HG03066 (cell line): ENCODE data around the gene RP2.

Experiments used
- ATAC-seq: cut with Tn5 transposase; IDR thresholded peaks from one replicate; pipeline ENCODE4 v1.9.1; 2021; ENCODE audit warnings: low read depth; ENCODE audit not compliant: unreplicated experiment

Gene RP2

DNA sequence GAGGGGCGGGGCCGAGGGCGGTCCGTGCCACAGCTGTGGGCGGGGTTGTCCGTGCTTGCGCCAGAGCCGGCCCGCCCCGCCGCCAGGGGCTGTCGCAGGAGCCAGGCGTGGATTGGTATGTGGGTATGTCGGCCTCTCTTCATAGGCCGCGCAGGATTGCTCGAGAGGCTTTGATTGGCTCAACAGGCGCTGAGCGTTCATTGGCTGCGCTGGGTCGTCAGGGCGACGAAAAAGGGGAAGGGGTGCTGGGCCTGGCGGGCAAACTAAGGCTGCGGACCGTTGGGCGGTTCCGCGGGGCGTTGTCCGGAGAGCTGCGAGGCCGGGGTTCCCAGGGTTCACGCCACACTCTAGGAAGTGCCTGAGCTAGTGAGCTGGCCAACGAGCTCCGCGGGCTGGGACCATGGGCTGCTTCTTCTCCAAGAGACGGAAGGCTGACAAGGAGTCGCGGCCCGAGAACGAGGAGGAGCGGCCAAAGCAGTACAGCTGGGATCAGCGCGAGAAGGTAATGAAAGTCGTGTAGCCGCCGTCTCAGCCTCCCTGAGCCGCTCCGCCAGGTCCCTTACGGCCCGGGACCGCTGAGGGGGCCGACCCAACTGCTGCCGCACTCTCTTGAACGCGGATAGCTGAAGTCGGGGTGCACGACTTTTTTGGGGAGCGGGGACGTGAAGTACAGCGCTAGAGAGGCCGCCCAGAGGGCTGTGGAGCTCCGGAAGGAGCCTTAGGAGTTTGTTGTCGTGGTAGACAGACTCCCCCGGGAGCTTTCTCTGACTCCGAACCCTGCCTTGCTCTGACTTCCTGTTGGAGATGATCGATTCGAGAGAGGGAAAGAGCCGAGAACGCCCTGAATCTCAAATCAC lies at the start of gene RP2:
Gene RP2 (plus strand): TSS at position 343 of the 857 bp plus-strand sequence. CDS start 58 bp downstream, at position 401.
- ATAC-seq, result peak; percentile 95

DNA sequence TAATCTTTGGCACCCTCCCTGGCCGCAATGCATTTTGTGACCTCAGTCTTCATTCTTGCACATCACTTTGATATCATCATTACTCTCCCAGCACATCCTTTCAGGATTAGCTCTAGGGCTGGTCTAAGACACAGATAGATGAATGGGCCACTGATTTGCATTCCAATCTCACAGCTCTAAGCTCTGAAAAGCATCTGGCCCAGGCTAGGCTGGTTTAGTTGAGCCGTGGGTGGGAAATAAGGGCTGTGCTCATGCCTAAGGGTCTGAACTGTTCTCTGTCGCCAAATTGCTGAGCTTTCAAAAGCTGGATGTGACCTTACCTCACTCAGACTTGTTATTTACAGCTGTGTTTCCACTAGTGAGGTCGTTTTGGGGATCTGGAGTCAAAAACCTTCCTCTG lies 47.9 kb upstream of the RP2 start:
- ATAC-seq, result no peak

DNA sequence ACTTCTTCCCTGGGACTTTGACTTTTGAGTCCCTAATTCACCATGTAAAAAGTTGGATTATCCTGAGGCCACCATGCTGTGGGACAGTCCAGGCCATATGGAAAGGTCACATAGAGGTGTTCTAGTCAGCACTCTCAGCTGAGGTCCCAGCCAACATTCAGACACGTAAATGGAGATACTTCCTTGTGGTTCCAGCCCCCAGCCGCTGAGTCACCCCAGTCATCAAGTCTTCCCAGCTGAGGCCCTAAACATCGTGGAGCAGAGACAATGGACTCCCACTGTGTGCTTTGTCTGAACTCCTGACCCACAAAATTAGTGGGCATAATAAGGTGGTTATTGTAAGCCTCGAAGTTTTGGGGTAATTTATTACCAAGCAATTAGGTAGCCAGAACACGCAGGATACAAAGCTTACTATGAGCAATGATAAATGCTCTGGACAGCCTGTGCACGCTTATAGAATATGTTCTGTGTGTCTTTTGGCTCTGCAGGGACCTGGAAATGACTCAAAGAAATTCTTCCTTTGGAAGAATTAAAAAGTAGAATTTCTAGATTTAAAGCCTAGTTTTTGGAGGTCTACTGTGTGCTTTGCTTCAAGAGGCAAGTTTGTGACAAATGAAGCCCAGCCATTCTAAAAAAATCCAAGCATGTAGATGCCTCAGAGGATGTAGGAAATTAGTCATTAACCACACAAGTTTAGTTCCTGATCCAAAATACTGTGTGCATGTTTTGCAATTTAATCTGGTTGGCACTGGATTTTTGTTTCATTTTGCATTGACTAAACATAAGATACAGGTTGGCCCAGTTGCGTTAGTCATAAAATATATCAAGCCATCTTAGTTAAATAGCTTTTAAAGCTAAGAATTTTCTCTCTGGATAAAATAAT lies 44.7 kb upstream of the RP2 start:
- no peak for ATAC-seq

DNA sequence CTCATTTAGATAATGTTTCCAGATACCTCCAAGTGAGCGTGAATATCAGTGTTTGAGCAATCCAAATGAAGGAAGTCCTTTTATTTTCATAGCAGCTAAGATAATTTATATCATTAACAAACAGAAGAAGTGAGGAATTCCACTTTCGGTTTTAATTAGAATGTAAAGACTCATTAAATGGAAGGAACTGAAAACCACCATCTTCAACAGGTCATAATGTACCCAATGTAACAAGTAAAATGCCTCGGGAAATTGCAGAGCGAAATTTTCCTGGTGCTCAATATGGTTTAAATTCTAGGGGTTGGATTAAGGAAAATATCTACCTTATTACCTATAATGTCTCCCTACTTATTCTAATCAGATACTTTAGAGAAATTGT lies 44.0 kb upstream of the RP2 start:
- no peak for ATAC-seq

DNA sequence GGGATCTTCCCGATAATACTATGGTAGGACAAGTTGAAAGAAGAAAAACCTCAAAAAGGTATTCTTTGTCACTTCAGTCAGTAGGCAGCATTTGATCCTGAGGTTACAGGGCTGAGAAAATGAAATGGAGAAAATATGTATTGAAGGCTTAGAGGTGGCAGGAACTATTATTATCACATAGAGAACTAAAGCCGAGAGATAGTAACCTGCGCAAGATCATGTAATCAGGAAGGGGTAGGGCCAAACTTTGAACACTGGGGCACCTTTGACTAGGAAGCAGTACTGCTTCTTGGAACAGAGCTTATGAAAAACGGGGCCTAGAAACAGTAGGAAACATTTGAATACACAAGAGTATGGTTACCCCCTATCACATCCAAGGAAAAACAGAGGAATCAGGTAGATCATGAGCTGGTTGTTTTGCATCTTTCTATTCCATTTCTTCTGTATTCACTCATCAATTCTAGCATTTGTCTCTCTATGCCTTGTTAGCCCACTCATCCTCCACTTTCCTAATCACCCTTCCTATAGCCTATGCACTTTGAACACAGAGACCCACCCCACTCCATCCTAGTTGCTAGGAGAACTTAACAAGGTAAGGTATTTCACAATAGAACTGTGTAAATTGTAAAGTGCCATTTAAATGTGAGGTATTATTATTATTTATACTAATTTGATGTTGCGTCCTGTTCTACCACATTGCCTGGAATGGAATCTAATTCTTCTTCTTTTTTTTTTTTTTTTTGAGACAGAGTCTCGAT lies 43.3 kb upstream of the RP2 start:
- no peak for ATAC-seq

DNA sequence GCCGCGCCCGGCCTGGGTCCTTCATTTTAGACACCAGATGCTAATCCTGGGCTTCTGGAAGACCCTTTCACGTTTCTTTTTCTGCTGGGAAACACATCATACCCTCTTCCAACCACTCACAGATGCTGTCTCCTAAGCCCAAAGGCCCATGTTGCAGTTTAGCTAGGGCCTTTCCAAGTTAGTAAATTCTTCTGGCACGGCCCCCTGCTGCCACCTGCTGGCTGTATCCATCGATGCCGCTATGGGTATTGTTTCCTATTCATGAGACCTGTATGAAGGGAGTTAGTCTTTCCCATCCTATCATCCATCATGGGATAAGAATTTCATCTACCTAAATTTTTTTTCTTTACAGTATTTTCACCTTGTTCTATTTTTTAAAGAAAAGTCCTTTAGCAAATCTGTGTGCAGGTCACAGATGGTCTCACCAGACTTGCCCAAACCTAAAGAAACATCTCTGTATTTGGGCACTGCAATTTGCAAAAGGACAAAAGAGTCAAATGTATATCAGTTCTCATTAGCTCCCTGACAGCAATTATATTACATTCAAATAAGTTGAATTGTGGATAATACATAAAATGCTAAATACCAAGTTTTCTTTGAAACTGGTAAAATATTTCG lies 40.2 kb upstream of the RP2 start:
- ATAC-seq, result no peak

DNA sequence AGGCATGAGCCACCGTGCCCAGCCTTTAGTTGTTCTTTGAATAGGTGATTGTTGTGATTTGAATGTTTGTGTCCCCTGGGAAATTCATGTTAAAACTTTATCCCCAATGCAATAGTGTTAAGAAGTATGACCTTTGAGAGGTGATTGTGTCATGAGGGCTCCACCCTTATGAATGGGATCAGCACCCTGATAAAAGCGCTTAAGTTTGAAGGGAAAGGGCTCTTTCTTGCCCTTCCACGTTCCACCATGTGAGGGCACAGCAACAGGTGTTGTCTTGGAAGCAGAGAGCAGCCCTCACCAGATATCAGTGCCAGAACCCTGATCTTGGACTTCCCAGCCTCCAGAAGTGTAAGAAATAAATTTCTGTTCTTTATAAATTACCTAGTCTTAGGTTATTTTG lies 33.7 kb upstream of the RP2 start:
- ATAC-seq, result no peak

DNA sequence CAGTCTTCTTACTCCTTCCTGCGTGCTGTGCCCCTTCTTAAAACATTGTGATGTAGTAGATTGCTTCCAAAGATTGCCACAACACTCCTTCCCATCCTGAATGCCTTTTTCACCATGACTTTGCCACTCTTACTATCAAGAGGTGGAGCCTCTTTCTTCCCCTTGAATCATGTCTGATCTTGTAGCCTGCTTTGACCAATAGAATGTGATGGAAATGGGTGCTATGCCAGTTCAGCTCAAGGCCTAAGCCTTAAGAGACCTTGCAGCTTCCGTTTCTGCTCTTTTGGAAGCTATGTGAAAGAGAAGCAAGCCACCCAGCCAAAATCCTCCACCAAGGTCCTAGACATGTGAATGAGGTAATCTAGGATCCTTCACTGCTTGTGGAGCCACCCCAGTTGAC lies 31.6 kb upstream of the RP2 start:
- no peak for ATAC-seq

DNA sequence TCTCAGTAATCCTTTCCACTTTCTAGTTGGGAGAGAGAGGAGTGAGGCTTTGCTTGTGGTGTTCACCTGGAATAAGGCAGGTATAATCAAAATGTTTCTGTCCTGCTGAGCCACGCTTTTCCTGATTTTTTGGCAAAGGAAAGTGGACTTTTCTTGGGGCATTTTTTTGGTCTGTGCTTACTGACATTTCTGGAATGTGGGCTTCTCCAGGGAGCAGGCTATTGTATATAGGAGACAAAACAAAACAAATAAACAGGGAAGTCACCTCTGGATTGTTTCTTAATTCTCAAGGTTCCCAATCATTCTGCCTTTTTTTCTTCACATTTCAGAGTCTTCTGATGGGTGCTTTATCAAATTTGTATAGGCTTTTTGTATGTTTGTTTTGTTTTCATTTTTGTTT lies 25.7 kb upstream of the RP2 start:
- no peak for ATAC-seq

DNA sequence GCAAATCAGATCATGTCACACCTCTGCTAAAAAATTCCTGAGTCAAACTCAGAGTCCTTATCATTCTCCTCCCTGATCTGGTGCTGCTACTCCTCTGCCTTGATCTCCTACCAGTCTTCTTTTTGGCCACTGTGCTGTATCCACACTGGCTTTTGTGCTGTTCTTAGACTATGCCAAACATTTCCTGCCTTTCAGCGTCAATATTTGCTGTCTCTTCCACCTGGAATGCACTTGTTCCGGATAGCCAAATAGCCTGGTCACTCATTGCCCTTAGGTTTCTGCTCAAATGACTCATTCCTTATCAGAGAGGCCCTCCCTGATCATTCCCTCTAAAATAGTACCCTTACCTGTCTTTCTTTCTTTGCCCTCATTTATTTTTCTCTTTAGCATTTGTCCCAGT lies 24.4 kb upstream of the RP2 start:
- no peak for ATAC-seq

DNA sequence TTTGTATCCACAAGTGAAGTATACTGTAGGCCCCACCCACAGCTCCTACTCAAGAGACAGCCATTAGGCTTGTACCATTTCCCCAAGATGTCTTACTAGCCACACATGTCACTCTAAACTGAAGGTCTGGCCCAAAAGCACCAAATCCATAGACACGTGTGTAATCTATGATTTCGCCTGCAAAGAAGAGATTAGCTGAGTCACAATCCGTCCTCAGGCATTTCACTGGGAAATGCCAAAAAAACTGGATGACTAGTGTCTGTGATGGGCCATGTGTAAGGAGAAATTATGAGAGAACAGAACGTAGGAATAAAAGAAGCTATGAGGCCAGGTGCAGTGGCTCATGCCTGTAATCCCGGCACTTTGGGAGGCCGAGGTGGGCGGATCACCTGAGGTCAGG lies 21.9 kb upstream of the RP2 start:
- no peak for ATAC-seq

DNA sequence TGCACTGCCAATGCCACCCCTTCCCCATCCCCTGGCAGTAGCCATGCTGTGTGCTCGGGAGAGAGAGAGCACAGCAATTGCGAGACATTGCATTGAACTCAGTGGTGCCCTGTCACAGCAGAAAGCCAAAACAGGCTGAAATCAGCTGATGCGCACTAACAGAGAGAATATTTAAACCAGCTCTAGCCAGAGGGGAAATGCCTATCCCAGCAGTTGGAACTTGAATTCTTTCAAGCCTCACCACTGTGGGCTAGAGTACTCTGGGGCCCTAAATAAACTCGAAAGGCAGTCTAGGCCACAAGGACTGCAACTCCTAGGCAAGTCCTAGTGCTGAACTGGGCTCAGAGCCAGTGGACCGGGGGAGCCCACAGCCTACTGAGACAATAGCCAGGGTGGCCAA lies 17.7 kb upstream of the RP2 start:
- ATAC-seq, result no peak

DNA sequence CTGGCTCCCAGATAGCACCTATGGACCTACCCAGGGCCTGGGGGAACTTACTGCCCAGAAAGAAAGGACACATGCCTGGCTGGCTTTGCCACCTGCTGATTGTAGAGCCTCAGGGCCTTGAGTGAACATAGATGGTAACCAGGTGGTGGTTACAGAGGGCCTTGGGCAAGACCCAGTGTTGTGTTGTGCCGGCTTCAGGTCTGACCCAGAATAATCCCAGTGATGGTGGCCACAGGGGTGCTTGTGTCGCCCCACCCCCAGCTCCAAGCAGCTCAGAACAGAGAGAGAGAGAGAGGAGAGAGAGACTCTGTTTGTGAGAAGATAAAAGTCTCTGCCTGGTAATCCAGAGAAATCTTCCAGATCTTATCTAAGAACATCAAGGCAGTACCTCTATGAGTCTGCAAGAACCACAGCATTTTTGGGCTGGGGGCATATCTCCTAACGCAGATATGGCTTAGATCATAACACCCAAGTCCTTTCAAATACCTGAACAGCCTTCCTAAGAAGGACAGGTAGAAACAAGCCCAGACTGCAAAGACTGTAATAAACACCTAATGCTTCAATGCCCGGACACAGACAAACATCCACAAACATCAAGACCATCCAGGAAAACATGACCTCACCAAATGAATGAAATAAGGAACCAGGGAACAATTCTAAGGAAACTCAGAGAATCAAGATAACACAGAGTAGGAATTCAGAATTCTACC lies 16.3 kb upstream of the RP2 start:
- ATAC-seq, result no peak

DNA sequence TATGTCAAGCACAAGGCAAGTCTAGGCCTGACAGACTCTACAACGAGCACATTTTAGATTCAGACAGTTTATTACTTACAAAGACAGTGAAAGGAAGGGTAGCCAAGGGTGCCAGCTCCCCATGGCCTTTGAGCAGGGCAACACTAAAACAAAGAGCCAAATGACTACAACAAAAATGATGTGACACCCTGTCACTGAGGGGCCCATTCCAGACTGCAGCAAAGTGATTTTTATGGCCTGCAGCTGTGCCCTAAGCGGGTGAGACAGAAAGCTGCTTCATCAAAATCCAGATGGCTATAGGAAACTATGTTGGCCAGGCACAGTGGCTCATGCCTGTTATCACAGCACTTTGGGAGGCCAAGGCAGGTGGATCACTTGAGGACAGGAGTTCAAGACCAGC lies 13.4 kb upstream of the RP2 start:
- no peak for ATAC-seq

DNA sequence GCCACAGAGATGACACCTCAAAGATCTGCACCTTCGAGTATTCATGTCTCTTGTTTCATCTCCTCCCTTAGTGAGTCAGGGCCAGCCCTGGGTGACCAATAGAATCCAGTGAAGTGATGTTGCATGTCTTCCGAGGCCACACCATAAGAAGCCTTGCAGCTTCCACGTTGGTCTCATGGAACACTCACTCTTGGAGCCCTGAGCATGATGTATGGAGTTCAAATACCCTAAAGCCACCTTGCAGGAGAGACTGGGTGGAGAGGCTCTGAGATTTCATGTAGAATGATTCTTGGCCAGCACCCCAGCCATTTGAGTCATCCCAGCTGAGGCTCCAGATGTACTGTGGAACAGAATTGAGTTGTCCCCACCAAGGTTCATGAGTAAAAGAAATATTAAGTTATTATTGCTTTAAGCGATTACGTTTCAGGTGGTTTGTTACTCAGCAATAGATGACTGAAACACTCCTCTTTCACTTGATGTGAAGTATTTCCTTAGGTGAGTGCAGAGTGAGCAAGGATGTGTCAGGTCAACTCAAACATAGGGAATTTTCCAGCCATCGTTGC lies 5.0 kb upstream of the RP2 start:
- no peak for ATAC-seq

DNA sequence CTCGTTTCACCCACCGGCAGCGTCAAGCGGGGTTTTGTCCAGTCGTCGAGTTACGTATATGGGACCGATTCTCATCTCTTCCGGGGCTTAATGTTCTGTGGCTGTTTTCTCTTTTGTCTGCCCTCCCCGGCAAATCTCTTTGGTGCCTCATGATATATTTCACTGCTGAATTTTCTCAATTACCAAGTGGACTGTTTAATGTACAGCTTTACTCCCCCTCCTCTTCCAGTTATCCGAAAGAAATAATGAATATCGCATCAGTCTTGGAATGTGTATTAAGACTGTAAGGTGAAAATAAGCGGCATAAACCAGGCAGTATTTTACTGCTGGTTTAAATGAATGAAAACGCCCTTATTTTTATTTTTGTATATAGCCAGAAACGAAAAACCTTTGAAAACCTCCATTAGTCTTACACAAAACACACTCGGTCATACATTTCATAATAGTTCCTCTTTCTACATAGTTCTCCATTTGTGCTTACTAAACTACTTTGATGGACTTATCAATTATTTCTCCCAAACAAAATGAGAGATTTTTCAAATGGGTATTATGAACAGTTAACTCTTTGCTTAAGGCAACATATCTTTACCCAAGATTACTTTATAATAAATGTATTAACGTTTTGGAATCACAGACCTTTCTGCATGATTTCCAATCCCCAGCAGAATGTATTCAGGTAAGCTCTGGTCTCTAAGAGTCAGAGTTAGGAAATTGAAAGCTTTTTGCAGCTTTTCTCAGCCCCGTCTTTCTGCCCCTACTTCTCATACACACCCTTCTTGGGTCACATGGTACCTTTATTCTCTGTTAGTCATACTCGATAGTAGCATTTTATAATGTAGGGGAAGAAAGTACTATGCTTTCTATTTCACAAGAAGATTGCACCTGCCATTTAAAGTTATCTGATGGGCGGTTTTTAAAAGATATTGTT lies 979 bp downstream of the RP2 start:
- no peak for ATAC-seq

DNA sequence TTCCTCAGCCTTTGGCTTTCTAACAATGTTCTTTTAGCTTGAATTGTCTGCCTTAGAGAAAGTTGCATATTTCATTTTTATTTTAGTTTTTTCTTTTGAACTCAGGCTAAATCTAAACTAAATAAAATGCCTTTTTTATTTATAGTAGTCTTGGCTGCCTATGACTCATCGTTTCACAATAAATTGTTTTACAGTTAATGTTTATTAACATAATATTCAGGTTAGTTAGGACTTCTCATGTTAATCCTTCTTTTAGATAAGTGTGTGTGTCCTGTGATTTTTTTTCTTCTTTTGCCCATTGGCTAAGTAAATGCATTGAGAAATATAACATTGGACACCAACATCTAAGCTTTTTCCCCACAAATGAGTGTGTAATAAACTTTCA lies 1.6 kb downstream of the RP2 start:
- no peak for ATAC-seq

DNA sequence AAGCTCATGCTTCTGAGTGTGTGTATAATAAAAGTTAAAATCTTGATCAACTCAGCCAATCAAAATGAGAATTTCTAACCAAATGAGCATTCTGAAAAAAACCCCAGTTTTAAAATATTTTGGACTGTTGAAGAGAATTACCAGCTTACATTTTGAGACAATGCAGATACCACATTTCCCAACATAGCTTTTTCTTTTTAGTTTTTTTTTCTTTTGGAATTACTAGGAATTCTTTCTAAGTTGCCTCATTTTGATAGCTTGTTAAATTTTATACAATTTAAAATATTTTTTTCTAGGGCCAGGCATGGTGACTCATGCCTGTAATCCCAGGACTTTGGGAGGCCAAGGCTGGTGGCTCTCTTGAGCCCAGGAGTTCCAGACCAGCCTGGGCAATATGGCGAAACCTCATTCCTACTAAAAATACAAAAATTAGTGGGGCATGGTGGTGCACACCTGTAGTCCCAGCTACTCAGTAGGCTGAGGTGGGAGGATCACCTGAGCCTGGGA lies 2.2 kb downstream of the RP2 start:
- no peak for ATAC-seq
